Measurements from ENCODE around the gene PPP1R1B.
A peak's percentile ranks its signal among the peaks of the same experiment; 100 is the strongest.

DNA sequence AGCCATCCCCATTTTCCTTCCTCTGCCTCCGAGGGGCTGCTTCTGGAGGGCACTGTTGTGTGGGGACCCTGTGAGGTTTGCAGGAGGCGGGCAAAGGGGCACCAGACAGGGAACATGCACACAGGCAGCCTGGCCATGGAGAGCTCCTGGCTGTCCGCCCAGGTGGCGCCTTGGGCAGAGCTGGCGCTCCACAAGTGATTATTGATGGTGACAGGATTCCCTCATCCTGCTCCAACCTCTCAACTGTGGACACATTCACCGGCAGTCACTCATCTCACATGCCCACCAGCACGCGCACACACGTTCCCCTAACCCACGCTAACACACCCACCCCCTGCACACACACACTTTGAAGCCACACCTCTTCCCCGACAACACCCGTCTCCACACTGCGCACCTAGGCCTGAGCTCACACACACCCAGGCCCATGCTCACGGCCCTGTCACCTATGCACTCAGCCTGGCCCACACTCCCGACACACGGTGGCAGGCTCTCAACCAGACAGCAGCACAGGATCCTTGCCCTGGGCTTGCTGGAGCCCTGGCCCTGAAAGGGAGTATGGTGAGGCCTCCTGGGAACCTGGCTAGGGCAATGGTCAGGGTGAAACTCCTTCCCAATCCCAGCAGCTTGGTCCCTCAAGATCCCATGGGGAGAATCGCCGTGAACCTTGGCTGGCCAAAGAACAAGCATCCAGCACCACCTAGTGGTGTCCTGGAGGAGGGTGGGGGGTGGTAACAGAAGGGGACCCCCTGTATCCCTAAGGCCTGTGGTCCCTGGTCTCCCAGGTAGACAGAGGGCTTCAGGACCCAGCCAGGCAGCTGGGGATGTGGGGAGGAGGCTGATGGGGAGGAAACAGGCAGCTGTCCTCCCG, 45.1 kb downstream of the PPP1R1B start:
- TF ChIP-seq, protein P1, sequence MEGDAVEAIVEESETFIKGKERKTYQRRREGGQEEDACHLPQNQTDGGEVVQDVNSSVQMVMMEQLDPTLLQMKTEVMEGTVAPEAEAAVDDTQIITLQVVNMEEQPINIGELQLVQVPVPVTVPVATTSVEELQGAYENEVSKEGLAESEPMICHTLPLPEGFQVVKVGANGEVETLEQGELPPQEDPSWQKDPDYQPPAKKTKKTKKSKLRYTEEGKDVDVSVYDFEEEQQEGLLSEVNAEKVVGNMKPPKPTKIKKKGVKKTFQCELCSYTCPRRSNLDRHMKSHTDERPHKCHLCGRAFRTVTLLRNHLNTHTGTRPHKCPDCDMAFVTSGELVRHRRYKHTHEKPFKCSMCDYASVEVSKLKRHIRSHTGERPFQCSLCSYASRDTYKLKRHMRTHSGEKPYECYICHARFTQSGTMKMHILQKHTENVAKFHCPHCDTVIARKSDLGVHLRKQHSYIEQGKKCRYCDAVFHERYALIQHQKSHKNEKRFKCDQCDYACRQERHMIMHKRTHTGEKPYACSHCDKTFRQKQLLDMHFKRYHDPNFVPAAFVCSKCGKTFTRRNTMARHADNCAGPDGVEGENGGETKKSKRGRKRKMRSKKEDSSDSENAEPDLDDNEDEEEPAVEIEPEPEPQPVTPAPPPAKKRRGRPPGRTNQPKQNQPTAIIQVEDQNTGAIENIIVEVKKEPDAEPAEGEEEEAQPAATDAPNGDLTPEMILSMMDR (IDR thresholded peaks at IDR 0.05) = peak; percentile 74
- TF ChIP-seq EZH2 (IDR thresholded peaks at IDR 0.05) = no peak
